Mesenteric fat pad (tissue), 1 donor: ENCODE data around the gene CFAP61. TPM values are rescaled to one million over a fixed set of nuclear protein-coding genes. Genes with fewer than 3 reads are reported as not detected.
"Not testable (repeated sequence)": the region's sequence is repeated elsewhere in the genome, so short reads cannot be mapped to it uniquely, and the experiment has no call there.

Source experiments
- DNase-seq: peaks from one replicate; pipeline ENCODE4 v3.0.0-alpha.2; 2020; ENCODE audit warnings: low spot score
- total RNA-seq: library from RNA; stranded (reverse); fragmentation: NEBNext Ultra II Directional; extraction: Animal tissue kit (Norgen Biotek cat#: 25700); gene quantifications from one replicate; pipeline ENCODE4 v1.2.1, GENCODE V29; 2021
- donor health status: DM: yes; HTN: yes; CAD: no.

Gene CFAP61
- total RNA-seq, 1 donor from 2014 or later = 0.61 TPM

DNA sequence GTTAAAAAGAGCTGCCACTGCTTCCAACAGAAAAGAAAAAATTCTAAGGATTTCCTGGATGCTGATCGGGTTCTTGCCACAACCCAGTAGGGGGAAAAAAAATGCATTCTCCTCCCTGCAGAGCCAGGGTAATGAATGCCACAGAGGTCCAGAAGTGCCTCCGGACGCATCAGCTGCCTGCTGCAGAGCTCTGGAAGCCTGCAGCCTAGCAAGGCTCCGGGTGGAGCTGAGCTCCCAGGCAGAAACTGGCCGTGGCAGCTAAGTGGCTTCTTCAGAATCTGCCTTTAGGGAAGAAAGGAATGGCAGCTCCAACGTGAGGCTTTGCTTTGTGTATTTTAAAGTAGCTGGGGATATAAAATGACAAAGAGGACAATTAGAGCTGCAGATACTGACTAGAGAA lies 155.0 kb downstream of the CFAP61 start:
- no peak for DNase-seq

DNA sequence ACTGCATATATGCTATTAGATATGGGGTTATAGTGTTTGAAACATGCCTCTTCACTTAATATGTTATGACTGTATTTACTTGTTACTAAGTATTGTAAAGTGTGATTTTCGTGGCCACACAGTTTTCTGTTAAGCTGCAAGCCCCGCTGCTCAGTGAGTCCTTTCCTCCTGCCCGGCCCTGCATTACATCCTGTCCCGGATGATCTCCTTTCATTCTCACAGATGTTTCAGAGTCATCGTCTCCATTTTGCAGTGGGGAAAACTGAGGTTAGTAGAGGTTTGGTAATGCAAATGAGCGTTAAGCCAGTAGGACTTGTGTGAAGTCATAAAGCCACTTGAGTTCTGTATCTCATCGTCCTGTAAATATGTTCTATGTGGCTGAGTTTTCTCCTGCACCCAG lies 155.5 kb downstream of the CFAP61 start:
- no peak for DNase-seq

DNA sequence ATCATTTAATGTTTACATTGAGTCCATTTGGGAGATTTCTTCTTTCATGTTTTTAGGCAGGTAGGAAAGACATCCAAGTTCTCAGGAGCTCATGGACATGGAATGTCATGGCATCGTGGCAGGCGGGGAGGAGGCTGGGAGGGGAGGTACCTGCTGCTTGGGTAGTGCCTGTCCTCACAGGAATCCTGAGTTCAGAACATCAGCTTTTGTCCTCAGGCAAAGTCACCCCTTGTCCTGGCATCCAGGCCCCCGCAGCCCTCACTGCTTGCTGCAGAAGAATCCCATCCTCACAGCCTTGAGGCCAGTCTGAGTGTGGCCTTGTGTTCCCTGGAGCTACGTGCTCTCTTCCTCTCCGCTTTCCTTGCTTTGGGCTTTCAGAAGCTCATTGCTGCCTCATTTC lies 157.4 kb downstream of the CFAP61 start:
- DNase-seq = no peak

DNA sequence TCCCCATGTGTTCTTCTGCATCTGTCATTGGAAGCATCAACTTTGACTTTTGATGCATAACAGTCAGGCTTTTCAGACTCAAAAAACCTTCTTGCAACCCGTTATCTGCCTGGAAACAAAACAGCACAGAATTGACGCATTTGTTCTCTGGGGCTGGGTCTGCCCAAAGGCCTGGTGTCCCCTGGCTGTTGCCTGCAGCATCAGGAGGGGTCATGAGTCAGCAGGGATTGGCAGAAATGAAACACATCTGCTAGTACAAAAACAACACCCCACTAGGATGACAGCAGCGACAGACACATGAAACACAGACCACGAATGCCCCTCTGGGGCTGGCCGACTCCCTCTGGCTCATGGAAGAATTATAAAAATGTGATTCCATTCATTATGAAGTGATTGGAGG lies 158.0 kb downstream of the CFAP61 start:
- DNase-seq = no peak

DNA sequence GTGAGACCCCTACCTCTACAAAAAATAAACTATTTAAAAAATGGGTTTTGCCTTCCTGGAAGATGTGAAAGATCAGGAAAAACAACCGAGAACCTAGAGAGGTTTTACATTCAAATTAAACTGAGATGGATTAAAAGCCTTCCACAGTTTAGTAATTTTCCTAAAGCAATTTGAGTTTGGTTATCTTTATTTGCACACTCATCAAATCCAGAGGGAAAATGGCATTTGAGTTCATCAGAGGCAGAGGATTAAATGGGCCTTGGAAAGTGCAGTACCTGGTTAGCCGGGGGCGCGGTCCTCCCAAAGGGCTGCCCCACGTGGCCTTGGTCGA lies 158.6 kb downstream of the CFAP61 start:
- DNase-seq = no peak

DNA sequence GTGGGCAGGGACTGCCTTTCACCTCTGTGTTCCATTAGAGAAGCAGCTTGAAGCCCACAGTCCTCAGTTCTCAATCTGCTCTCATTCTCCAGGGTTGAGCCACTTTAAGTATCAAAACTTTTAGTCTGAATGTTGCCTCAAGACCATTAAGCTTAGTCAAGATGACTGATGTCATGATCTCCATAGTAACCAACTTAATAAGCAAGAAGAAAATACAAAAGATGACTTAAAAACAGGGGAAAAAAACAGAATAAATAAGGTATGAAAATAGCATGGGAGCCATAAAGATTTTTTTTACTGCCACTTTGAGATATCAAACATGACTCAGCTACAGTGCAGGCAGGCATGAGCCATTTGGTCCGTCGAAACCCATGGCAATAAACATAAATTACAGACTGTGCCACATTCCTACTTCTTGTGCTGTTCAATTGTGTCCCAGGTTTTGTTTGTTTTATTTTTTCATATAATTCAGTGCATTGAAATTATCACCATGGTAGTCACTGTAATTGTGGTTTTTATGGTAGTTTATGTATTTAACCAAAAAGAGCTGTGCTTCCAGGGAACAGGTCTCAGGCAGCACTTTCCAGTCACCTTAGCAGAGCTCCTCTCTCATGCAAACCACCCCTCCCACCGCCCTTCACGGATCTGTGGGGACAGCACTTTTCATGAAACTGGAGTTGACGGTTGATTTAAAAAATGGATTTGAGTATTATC lies 159.1 kb downstream of the CFAP61 start:
- no peak for DNase-seq

DNA sequence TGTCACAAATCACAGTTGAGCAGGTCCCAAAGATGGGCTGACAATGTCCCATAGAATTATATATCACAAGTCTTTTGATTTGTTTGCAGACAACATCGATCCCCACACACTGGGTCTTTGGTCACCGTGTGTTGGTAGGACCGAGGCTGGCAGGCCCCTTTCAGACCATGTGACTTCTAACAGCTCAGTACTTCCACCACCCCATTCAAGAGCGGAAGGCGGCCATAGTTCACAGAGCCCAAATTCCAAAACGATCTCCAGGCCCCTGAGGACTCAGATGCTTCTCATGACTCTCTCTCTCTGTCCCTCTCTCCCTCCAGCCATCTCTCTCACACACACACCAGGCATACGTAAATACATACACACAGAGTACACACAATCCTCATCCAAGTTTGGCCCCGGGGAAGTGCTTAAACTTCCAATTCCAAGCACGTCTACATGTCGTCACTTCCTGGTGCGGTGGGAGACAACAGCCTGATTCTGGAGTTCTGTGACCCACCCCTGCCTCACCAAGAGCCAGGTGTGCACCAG lies 159.7 kb downstream of the CFAP61 start:
- DNase-seq = no peak

DNA sequence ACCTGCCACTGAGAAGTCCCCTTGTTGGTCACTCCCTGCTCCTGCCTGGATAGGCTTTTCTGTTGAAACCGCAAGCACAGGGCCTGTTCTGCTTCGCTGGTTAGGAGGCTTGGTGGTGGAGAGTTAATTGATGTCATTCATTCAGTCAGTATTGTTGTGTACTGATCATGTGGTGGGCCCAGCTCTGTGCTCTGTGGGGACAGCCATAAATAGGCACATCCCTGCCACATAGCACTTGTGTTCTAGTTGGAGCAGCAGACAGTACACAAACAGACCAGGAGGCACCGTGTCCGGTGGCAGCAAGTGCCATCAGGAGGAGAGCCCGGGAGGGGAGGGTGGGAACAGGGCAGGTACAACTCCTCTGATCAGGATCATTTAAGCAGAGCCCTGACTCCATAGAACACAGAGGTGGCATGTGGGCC lies 160.4 kb downstream of the CFAP61 start:
- no peak for DNase-seq

DNA sequence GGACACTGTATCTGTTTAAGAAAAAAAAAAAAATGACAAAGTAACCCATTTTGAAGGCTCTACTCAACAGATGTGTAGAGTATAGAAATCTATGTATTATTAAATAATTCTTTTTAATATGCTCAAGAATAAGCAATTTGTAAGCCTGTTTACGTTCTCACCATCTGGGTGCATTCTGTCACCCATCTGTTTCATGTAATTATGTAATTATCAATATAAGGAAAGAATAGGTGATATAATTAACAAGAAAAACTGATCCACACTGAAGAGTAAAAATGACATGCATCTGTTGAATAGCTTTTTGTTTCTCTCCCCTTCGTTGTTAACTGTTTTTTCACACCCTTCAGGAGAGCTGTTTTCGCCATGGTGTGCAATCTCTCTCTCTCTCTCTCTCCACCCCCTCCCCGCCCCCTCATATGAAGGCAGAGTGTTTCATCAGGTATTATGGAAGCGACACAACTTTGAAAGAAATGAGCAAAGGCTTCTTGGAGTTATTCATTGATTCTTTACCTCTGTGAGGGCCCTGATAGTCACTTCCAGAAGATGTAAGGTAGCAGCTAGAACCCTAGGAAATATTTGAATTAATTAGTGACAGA lies 161.3 kb downstream of the CFAP61 start:
- no peak for DNase-seq

DNA sequence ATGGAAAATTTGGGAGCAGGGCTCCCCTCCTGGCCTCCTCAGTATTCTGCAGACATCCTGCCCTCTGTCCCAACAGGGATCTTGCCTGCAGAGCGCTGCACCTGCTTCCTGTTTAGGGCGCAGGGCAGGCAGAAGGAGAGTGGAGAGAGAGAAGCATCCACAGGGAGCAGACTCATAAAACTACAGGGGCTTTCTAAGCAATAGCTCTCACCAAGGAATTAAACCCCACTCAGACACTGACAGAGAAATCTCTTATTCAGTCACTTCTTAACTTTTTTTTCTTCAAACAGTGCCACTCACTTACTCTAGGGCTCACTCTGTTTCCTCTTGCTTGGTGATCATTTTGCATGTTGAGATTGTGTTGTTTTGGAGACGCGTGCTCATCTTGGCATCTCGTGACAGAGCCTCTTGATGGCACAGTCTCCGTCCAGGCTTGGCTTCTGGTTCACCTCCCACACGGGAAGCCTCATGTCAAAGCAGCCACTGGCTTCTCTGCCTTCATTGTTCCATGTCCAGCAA lies 162.5 kb downstream of the CFAP61 start:
- no peak for DNase-seq

DNA sequence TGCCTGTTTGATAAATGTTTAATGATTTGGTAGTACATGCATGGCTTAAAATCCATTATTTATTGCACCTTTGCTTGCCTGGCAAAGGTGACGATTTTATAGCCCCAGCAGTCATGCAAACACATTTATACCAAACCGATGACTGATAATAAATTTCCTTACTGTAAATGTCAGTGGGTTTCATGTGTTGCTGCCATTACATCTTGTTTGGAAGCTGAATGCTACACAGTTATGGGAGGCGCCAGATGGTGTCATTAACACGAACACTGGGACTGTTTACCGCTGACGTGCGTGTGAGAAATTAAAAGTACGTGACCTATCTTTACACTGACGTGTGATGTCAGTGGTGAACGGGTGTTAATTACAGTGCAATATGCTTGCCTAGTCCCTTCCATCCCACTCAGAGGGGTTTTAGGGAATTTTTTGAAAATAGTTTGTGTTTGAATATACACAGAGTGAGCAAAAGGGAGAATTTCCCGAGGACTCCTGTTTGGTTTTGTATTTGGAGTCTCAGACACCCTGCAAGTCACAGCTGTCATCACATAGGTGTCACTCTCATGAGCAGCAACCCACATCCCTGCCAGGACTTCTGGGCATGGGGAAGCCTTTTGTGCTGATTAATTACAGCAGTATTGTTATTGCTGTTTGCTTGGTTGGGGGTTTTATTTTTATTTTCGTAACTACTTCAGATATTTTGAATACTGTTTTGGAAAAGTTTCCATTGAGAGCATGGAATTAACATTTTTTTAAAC lies 163.8 kb downstream of the CFAP61 start:
- DNase-seq = no peak

DNA sequence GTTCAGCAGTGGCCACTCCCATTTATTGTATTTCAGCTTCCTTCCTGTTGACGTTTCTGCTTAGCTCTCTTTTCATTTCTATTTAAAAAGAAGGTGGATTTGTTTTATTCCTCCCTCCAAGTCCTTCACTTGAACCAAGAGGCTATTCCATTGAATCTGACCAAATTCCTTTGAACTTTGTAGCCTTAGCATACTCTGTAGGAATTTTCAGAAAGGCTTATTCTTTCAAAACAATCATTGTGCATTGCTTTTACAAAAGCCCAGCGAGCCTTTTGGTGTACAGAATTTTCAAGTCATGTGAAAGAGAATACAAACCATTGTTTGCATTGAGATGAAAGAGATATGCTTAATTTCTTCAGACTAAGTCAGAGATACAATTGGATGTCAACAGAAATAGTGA lies 164.6 kb downstream of the CFAP61 start:
- no peak for DNase-seq

DNA sequence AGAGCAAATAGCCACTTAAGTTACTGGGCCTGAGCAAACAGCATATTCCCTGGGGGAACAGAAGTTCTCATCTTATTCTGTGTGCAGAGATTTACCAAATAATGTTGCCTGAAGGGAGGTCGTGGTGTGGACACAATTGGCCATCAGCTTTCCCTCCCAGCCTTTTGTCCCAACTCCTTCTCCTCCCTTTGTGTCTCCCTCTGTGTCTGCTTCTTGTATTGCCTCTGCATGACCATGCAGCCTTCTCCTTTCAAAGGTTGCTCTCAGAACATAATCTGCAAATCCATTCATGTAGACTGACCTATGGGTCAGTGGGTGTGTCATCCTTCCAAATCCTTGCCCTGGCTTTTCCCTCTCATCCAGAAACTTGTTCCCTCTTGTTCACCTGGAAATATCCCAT lies 165.3 kb downstream of the CFAP61 start:
- DNase-seq = no peak

DNA sequence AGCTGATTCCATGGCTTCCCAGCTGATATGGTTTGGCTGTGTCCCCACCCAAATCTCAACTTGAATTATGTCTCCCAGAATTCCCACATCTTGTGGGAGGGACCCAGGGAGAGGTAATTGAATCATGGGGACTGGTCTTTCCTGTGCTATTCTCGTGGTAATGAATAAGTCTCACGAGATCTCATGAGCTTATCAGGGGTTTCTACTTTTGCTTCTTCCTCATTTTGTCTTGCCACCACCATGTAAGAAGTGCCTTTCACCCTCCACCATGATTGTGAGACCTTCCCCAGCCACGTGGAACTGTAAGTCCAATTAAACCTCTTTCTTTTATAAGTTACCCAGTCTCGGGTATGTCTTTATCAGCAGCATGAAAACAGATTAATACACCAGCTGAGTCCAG lies 165.8 kb downstream of the CFAP61 start:
- not testable (repeated sequence) for DNase-seq

DNA sequence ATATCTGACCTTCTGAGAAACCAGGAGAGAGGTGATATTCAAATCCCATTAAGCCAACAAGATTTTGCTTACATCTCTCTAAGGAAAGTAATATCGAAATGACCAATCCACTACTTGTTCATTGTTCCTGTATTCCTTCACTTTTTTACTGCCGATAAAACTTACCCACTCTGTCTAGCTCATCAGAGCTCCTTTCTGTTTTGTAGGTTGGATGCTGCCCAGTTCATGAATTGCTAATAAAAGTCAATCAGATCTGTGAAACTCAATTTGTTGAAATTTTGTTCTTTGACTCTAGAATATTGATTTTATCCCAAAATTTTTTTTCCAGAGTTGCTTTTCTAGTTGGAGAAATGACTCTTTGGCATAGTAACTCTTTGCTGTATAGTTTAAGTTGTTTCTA lies 166.7 kb downstream of the CFAP61 start:
- no peak for DNase-seq

DNA sequence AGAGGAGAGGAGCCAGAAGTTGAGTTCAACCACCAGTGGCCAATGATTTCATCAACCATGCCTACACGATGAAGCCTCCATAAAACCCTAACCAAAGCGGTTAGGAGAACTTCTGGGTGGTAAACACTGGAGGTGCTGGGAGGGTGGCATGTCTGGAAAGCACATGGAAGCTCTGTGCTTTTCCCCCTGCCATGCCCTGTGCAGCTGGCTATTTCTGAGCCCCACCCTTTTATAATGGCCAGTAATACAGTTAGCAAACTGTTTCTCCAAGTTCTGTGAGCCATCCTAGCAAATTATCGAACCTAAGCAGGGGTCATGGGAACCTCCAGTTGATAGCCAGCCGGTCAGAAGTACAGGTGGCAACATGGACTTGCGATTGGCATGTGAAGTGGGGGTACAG lies 167.8 kb downstream of the CFAP61 start:
- DNase-seq = no peak

DNA sequence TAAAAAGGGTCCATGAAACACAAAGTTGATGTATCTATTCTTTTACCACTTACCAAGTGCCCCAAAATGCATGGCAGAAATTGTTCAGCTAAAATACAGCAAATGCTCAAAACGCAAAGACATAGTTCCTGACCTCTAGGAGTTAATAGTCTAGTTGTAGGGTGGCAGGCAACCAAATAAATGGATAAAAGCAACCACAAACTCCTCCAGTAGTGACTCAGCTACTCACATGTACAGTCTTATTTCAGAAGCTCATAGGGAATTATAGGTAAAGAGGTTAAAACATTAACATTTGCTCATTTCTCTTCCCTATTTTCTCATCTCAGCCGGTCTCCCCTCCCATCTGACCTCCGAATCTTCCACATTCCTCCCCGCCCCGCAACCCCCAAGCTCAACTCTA lies 171.6 kb downstream of the CFAP61 start:
- no peak for DNase-seq

DNA sequence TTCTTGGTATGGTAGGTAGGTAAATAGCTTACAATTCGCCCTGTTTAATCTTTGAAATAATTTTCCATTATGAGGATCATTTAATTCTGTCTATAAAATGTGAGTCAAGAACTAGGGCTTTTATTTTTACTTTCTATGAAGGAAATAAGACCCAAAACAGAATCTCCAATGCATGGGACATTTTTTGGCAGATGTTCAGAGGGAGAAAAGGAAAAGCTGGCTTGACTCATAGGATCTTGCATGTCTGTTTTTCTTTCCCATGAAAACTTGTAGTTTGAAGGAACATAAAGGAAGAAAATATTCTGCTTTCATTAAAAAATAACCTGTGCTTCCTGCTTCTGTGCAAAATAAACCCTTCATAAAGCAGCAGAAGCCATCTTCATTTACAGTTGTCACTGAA lies 172.5 kb downstream of the CFAP61 start:
- DNase-seq = no peak

DNA sequence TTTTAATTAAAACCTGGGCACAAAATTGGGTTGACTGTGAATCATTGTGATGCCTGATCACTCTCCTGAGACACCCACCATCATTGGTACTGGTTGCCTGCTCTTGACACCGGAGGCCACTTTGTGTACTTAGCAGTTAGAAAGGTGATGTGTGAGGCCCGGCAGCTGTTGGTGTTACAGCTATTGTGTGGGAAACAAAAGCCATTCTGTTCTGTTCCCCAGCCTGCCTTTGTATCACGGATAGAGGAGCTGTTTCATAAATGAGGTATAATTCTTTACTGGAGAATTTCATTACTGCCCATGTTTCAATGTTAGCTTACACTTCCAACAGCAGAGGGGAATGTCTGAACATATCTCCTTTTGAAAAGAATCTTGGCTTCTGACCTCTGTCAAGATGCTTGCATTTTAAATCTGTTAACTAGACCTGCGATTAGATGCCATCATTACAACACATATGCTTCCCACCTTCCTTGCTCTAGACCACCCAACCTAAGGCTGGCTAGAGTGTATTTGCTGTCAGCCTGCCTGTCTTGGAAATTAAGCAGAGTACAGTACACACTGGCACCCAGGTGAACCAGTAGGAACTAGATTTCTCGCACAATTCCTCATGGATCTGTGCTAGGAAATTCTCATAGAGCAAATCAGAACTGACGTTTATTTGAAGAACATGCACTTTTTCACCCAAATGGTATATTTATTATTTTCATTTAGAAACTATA lies 173.2 kb downstream of the CFAP61 start:
- DNase-seq = no peak

DNA sequence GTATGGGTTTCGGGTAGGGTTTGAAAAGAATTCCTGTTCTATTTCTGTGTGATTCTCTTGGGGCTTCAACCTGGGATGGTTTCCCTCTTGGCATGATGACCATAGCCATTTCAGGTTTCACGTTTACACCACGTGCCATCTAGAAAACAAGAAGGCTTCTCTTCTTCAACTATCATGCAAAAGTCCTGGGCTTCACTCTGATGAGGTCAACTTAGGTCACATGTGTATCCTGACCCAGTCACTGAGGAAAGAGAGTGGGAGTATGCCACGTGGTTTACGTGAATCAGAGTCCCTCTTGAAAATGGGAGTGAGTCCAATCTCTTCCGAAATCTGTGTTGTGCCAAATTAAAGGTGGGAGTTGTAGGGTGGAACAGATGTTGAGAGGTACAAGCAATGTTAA lies 174.2 kb downstream of the CFAP61 start:
- DNase-seq = no peak

DNA sequence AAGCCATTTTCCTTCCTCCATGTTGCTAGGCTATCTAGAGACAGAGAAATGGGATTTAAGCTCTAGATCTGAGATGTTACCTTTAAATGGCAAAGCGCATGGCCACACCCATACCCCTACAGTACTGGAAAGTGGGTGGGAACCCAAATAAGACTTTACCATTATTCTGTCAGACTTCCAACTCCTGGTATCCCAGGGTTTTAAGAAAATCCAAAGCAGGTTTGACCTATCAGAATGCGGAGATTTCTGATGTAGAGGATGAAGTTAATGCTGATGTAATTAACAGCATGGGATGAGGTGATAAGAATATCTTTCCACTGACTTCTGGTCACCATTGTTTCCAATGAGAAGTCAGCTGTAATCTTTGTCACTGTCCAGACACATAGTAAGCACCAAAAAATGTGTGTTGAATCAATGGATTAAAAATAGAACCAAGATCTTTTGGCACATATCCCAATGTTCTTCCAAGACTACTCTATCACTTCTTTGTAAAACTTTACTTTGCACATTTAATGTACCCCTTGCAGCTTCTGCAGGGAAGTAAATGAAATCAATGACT lies 174.8 kb downstream of the CFAP61 start:
- no peak for DNase-seq
